Hematopoietic multipotent progenitor cell treated with erythropoietin and hydrocortisone succinate and interleukin-3 and kit ligand, for 17 days (in vitro differentiated cells): Measurements from ENCODE around the gene C3orf22.

ENCODE experiments used
- DNase-seq: peaks from one replicate; pipeline ENCODE4 v3.0.0-alpha.2; 2015; ENCODE audit warnings: low spot score

C3orf22 gene

DNA sequence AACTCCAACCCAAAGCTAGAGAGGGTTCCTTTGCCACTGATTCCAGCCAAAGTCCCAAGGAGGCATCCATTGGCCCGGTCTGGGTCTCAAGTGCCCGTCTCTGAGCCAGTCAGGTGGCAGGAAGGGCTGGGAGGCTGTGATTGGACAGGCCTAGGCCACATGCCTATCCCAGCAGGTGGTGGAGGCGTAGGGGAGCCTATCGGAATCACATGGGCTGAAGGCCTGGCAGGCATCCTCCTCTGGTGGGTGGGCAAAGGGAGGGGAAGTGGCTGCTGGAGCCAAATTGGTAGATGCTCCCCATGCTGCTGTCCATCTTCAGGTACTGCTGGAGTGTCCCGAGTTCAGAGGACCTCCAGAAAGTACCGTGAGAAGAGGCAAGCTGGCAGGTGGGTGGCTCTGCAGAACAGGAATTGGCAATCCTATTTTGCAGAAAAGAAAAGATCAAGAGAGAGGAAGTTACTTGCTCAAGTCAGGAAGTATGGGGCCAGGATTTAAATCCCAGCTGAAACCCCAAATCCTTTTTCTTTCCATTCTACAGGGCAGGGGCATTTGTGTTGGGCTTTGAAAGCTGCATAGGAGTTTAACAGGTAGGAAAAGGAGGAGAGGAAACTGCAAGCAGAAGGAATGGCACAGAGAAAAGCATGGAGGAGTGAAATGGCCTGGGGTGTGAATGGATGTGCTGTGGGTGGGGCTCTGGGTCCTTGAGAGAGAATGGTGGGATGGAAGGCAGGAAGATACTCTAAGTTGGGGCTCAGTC lies 31.1 kb downstream of the C3orf22 start:
- no peak for DNase-seq

DNA sequence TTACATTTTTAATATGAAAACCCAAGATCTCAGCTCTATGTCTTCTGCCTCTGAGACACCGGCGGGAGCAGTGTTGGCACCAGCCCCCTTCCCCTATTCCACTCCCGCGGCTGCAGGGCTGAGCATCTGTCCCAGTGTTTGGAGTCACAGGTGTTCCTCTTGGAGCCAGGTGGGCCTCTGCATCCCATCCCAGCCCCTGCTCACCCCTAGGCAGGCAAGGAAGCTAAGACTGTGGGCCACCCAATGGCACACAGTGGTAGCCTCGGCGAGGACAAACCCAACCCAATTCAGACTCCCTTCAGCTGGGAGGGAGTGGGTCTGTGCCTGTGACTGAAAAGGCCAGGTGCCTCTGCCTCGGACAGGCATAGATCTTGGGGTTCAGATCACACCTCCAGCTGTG lies 31.7 kb downstream of the C3orf22 start:
- DNase-seq = no peak

- DNase-seq = no peak
These were observed 32.1 kb downstream of the C3orf22 start for GRCh38 chr3:126526668-126527005.

DNA sequence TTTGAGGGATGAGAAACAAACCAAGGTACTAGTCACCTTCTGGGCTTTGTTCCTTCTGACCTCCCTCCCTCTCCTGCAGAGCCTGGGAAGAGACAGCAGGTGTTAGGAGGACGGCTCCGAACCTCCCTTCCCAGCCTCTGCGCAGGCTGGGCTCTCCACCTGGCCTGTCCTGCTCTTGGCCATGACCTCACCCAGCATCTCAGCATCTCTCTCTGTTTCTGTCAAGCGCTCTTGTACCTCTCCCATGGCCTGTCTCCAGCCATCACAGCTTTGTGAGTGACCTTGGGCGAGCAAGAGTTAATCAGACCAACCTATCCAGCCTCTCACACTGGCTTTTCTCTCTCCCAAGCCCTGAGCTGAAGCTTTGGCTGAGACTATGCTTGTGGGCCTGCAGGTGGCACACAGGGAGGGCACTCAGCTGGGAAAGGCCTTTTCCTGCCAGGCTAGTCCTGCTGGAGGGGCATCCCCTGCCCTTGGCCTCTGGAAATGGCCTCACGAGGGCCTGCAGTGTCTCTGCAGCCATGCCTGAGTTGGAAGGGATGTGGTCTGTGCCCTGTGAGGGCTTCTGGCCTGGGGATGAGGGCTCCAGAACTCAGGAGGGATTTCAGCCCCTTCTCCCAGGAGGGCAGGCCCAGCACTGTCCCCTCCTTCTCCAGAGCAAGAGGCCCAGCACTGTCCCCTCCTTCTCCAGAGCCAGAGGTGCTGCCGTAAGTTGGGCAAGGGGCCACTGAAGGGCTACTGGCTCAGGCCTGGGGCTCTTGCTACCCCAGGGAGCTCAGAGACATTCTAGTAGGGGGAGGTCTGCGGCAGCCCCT lies 32.7 kb downstream of the C3orf22 start:
- no peak for DNase-seq

DNA sequence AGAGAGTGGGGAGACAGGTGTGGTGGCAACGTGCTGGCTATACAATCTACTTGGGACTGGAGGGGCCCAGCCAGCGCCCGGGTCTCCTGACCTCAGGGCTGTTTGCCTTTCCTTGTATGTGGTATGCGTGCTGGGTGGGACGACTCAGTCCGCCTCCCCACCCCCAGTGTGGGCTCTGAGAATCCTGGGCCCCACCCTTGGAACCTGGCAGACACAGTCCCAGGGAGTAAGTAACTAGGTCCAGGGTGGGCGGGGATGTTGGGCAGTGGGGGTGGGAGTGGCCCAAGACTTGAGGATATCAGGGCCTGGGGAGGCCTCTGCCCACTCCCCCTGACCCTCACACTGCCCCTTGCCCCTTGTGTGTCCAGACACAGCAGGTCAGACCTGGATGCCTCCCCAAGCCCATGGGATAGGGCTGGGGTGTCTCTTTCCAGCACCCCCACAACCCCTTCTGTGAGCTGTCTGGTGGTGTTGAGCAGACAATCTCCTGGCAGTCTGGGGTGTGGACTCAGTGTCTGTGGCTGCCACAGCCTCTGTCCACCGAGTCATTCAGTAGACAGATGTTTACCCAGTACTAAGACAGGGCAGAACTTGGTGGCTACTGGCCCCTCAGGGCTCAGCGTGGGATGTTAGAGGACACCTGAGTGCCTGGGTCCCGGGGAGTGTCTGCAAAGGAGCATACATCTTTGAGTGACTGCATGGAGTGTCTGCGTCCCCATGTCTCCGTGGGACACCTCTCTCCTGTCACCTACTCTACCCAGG lies 33.5 kb downstream of the C3orf22 start:
- no peak for DNase-seq

- DNase-seq = no peak
These were observed 34.2 kb downstream of the C3orf22 start for GRCh38 chr3:126524429-126524988.

DNA sequence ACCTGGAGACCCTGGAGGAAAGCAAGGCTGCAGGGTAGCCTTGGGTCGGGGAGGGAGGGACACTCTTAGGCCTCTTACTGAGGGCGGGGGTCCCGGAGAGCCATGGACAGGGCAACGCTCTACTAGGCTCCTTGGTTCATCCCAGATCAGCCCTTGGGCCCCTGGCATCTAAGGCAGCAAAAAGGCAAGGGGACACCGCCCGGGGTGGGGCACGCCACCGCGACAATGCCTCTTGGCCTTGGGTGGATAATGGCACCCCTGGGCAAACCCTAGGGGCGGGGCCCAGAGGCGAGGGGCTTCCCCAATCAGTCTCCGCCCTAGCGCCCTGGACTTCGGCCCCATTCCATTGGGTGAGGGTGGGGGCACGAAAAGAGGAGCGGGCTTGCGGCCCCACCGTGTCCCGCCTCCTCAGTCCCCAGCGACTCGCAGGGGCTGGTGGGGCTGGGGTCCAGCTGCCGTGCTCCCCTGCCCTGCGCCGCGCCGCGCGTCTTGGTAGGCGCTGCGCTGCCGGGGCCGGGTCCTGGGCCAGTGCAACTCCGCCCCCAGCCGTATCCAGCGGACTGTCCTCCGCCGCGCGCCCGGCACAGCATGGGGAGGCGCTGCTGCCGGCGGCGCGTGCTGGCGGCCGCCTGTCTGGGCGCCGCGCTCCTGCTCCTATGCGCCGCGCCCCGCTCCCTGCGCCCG lies 34.8 kb downstream of the C3orf22 start, which contains the start of gene CHST13:
TSS of gene CHST13 (plus strand) at position 411 of the 684 bp plus-strand sequence. CDS start at position 589, 178 bp downstream.
- DNase-seq = no peak

GRCh38 chr3:126522363-126522788 lies 36.4 kb downstream of the C3orf22 start:
- peak; percentile 66 for DNase-seq

DNA sequence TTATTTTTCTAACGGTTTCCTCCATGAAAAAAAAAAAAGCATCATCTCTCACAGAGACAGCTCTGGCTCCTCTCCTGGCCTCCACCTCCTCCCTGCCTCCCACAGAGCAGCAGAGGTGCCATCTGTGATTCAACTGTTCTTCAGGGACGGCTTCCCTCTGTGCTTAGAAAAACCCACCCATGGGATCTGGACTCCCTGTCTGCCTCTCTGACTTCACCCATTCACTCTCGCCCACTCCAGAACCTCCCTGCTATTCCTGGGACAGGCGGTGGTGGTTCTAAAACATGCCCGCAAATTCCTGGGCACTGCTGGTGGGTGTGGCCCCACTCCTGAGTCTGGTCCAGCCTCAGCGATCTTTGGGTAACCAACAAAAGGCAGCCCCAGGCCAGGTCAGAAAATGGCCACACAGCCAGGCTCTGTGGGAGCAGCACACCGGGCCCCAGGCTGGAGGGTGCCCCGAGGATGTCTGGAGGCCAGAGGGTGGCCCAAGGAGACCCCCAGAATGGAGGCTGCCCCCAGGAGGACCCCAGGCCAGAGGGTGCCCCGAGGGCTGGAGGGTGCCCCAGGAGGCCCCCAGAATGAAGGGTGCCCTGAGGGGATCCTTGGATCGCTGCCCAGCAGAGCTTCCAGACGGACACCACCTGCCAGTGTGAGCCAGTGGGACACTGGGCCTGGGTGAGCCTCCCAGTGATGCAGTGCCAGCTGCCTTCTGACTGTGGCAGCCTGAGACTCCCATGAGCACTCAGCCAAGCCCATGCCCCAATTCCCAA lies 37.4 kb downstream of the C3orf22 start:
- DNase-seq = no peak

- DNase-seq = no peak
These were observed 39.0 kb downstream of the C3orf22 start for GRCh38 chr3:126519506-126520455.

DNA sequence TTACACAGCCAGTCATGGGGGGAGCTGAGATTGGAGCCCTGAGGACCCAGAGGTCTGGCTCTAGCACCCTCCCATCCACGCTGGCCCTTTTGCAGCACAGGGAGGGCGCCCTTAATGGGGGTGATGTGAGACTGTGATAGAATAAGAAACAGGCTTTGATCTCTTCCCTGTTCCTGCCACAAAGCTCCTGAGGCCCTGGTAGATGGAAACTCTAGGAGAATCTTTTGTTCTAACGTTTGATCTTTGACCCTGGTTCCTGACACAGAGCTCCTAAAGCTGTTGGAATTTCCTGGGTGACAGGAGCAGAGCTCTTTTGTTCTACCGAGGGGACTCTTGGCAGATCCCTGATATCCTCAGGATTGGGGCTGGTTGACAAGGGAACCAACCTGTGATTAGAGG lies 40.0 kb downstream of the C3orf22 start:
- DNase-seq = no peak

DNA sequence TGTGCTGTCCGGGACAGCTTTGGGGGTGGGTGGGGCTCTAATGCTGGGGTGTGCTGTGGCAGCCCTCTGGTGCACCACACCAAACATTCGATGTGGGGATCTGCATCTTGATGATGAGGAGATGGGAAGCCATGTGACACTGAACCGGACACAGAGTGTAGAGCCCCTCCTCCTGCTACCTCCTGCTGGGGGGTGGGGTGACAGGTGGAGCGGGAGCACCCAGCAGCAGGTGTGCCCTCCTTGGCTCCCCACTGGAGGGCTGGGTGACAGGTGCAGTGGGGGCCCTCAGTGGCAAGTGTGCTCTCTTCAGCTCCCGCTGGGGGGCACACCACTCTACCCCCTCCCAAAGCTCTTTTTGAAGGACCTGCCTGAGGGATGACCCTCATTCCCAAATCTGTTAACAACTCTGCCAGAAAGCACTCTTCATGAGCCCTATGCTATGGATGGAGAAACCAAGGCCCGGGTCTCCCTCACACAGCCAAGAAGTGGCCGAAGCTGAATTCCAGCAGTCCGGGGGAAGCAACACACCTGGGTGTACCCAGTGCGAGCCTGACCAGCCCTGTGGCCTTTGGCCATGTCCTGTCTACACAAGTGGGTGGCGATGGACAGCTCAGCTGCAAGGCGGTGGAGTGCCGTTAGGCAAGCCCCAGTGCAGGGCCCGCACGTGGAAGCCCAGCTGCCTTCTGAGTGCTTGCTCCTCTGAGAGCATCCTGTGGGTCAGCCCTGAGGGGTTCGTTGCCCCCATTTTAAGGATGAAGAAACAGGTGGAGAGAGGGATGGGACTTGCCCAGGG lies 40.5 kb downstream of the C3orf22 start:
- DNase-seq = no peak

- no peak for DNase-seq
These were observed 41.3 kb downstream of the C3orf22 start, which contains the start of gene UROC1 for GRCh38 chr3:126517291-126517951. Gene UROC1, minus strand, starts transcription at chr3:126517773. Its CDS starts 54 bp downstream, at chr3:126517719.

GRCh38 chr3:126516936-126517290 lies 41.8 kb downstream of the C3orf22 start:
- no peak for DNase-seq

DNA sequence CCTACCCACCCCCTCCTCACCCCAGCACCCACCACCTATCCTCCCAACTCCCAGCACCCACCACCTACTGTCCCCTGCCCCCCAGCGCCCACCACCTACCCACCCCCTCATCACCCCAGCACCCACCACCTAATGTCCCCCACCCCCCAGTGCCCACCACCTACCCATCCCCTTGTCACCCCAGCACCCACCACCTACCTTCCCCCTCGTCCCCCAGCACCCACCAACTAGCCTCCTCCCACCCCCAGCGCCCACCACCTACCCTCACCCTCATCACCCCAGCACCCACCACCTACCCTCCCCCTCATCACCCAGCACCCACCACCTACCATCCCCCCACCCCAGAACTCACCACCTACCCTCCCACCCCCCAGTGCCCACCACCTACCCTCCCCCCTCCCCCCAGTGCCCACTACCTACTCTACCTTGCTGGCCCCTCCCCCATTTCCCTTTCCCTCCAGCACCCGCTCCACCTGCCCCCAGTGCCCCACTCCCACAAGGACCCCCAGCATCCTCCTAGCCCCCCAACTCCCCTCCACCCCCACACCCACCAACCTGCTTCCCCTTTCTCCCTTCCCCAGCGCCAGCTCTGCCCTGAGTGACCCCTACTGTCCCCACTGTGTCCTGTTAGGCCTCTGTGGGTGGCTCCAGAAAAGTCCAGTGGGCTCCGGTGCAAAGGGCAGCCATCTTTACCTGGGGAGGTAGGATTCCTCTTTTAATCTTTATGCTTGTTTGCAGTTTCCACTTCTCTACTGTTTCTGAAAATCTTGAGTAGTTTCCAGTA lies 42.4 kb downstream of the C3orf22 start:
- DNase-seq = no peak

DNA sequence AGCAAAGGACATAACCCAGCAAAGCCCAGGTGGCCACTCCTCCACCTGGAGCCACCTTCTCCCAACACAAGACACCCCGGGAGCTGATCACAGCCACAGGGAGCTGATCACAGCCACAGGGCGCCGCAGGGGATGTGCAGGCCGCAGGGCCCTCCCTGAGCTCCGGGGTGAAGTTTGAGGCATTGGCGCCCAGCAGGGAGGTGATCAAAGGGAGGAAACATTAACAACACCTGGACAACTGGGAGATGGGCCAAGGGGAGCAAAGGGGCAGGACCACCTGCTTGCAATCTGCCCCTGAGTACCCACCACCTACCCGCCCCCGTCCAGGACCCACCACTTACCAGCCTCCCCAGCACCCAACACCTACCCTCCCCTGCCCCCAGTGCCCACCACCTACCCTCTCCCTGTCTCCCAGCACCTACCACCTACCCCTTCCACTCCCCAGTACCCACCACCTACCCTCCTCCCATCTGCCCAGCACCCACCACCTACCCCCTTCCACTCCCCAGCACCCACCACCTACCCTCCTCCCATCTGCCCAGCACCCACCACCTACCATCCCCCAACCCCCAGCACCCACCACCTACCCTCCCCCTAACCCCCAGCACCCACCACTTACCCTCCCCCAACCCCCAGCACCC lies 43.5 kb downstream of the C3orf22 start:
- DNase-seq = no peak

DNA sequence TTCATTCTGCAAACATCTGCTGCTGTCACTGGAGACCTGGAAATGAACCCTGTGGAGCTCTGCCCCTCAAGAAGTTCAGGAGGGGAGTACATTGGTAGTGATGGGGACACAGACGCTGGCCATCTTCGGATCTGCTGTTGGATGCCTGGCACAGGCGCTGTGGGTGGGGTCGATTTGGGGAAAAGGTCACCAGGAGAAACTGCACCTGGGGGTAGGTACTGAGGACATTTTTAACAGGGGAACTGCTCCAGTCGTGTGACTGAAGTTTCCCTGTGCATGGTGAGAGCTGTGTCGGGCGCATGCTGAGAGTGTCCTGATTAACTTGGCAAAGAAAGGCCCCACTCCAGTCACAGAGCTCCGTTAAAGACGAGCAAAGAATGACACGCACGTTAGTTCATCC lies 44.6 kb downstream of the C3orf22 start:
- no peak for DNase-seq
